GM18505 (cell line): ENCODE measurements around the gene TSACC.
A peak's percentile ranks its signal among the peaks of the same experiment; 100 is the strongest.
"Not testable (repeated sequence)": the region's sequence is repeated elsewhere in the genome, so short reads cannot be mapped to it uniquely, and the experiment has no call there.

Source experiments
- ATAC-seq: cut with Tn5 transposase; IDR thresholded peaks from one replicate; pipeline ENCODE4 v1.9.1; 2021; ENCODE audit not compliant: unreplicated experiment
- POLR2A ChIP-seq: IDR thresholded peaks from 4 replicates; pipeline ENCODE4 v1.6.1; 2011; ENCODE audit warnings: borderline replicate concordance; ENCODE audit not compliant: insufficient read depth, insufficient read length; ENCODE audit errors: extremely low read depth

The TSACC gene

GRCh38 chr1:156336242-156336641 is 2.1 kb upstream of the TSACC start:
- ATAC-seq: no peak
- TF ChIP-seq POLR2A: no peak

DNA sequence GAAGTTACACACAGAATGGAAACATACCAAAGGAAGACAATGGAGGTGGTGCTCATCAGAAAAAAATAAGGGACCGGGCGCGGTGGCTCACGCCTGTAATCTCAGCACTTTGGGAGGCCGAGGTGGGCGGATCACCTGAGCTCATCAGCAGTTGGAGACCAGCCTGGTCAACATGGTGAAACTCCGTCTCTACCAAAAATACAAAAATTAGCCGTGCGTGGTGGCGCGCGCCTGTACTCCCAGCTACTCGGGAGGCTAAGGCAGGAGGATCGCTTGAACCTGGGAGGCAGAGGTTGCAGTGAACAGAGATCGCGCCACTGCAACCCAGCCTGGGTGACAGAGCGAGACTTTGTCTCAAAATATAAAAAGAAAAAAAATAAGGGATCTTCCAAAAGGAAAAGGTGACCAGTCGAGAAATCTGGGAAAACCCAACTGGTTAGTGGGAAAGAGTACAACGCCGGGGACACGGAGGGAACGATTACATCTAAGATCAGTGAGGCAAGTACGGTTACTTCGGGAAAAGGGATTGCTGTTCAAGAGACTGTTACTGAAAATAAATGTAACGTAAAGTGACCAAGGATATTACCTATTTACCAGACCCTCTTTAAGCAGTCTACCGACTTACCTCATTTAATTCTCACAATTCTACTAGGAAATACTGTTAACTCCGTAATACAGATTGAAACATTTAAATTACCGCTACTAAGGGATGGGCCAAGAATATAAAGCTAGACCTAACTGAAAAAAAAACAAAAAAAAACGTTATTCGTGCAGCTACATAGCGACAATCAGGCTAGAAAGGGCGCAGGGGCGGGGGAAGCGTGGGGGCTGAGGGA is 1.1 kb upstream of the TSACC start:
- no peak for TF ChIP-seq POLR2A
- ATAC-seq: no peak

DNA sequence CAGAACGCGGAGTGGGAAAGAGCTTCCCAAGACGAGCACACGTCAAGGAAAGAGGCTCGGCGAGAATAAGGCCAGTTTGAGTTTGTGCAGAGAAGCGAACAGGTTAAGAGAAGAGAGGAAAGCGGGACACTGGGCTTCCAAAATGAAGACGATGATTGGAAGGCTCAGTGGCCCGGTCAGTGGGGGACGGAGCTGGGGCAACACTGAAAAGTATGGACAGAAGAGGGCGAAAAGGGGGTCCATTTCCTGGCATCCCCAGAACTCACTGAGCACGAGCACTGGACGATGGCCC is 492 bp upstream of the TSACC start:
- peak; percentile 1 for ATAC-seq
- no peak for TF ChIP-seq POLR2A

DNA sequence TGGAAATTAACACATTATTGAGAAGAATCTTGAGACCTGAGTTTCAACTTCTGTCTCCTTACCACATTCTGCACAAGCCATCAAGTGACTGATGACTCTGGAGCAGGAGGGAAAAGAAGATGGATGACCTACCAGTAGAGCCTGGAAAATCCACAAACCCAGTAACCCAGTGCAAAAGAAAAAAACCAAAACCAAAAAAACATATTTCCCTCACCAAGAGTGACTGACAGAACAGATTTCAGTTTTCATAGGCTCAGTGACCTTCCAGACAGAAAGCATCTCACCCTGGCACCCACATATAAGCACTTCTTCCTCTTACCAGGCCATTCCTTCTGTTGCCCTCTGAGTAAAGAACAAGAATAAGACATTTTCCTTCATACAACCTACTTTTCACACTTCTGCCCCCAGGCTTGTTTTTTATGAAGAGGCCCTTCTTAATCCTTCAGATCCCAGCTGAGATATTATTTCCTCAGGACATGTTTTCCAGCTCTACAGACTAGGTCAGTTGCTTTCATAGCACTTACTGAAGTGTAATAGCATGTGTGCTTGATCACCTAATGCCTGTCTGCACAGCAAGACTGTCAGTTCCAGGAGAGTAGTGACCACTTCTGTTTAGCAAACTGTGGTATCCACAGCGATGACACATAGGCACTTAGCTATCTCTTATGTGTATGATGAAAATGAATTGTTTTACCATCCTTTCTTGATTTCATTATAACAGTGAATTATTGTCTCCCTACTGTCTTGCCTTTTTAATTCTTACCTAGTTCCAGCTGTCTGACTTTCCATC is 4.0 kb downstream of the TSACC start:
- no peak for TF ChIP-seq POLR2A
- no peak for ATAC-seq

GRCh38 chr1:156344409-156344808 is 6.1 kb downstream of the TSACC start:
- no peak for ATAC-seq
- TF ChIP-seq POLR2A: no peak

DNA sequence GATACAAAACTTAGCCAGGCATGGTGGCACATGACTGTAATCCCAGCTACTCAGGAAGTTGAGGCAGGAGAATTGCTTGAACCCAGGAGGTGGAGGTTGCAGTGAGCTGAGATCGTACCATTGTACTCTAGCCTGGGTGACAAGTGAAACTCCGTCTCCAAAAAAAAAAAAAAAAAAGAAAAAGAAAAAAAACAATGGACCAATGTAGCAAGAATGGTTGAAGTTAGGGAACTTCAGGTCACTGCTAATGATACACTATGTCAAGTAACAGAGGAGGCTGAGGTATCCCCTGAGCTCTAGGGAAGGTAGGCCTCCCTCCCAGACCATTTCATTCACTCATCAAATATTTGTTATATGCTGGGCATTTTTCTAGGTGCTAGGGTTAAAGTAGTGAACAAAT is 7.7 kb downstream of the TSACC start:
- ATAC-seq: not testable (repeated sequence)

- ATAC-seq: no peak
- no peak for TF ChIP-seq POLR2A
These were observed 8.3 kb downstream of the TSACC start for GRCh38 chr1:156346636-156347035.

- no peak for TF ChIP-seq POLR2A
- no peak for ATAC-seq
These were observed 9.0 kb downstream of the TSACC start for GRCh38 chr1:156347331-156347730.

DNA sequence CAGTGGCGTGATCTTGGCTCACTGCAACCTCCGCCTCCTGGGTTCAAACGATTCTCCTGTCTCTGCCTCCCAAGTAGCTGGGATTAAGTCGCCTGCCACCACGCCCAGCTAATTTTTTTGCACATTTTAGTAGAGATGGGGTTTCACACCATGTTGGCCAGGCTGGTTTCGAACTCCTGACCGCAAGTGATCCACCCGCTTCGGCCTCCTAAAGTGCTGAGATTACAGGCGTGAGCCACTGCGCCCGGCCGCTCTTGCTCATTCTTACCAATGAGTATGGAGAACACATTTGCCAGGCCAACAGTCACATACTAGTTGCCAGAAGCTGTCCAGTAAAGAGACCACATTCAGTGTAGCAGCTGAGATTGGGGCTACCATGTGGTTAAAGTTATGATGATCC is 14.2 kb downstream of the TSACC start:
- not testable (repeated sequence) for ATAC-seq

DNA sequence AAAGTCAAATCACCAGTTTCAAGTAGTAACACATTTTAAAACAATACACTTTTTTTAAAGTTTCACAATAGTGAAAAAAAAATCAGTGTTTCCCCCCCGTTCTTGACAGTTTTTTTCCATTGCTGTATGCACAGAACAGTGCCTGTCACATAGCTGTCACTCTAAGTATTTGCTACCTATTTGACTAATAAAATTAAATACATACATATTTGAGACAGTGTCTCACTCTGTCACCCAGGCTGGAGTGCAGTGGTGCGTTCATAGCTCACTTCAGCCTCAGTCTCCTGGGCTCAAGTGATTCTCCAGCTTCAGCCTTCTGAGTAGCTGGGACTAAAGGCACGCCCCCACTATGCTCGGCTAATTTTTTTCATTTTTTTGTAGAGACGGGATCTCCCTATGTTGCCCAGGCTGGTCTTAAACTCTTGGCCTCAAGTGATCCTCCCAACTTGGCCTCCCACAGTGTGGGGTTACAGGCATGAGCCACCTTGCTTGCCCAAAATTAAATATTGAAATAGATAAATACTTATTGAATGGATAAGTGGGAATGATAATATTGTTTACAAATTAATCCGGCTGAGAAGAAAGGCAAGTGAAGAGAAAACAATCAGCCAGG is 18.0 kb downstream of the TSACC start:
- no peak for ATAC-seq
- no peak for TF ChIP-seq POLR2A

- TF ChIP-seq POLR2A: no peak
- peak; percentile 69 for ATAC-seq
These were observed 18.7 kb downstream of the TSACC start for GRCh38 chr1:156356875-156357534.

GRCh38 chr1:156357977-156358376 is 19.7 kb downstream of the TSACC start:
- no peak for ATAC-seq
- no peak for TF ChIP-seq POLR2A

DNA sequence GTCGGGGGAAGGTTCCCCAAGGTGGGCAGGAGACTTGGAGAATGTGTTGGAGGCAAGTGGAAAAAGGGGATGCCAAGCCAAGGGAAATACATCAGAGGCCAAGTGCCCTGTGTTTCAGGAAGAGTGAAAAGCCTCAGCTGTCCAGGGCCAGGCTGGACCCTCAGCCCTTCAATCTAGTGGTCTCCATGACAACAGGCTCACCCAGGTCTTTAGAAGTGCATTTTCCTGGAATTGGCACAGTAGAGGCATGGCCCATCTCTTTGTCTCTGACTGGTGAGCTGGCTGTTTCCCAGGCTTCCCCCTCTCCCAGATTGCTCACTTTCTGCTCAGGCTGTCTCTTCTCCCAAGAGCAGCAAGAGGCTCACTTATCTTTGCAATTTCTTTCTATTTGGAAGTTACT is 20.3 kb downstream of the TSACC start:
- no peak for ATAC-seq
- no peak for TF ChIP-seq POLR2A
